ENCODE data around the gene RCOR1.
A peak's percentile ranks its signal among the peaks of the same experiment; 100 is the strongest.
"Not testable (repeated sequence)": the region's sequence is repeated elsewhere in the genome, so short reads cannot be mapped to it uniquely, and the experiment has no call there.

The RCOR1 gene

GRCh38 chr14:102591944-102592762, at the start of gene RCOR1:
RCOR1 (plus strand) TSS chr14:102592649; CDS start chr14:102592887, 238 bp downstream.
- peak; percentile 98 for DNase-seq (ENCODE audit: low spot score)

GRCh38 chr14:102544046-102544746, 48.3 kb upstream of the RCOR1 start:
- DNase-seq (ENCODE audit: low spot score) = no peak

GRCh38 chr14:102544747-102545460, 47.5 kb upstream of the RCOR1 start:
- no peak for DNase-seq (ENCODE audit: low spot score)

GRCh38 chr14:102545461-102546265, 46.8 kb upstream of the RCOR1 start:
- no peak for DNase-seq (ENCODE audit: low spot score)

GRCh38 chr14:102548616-102549240, 43.7 kb upstream of the RCOR1 start:
- DNase-seq (ENCODE audit: low spot score) = no peak

GRCh38 chr14:102550927-102551401, 41.5 kb upstream of the RCOR1 start:
- not testable (repeated sequence) for DNase-seq (ENCODE audit: low spot score)

- no peak for DNase-seq (ENCODE audit: low spot score)
Observed at GRCh38 chr14:102551995-102552705, 40.3 kb upstream of the RCOR1 start.

- DNase-seq (ENCODE audit: low spot score) = no peak
Observed at GRCh38 chr14:102554821-102555819, 37.3 kb upstream of the RCOR1 start.

- DNase-seq (ENCODE audit: low spot score) = no peak
Observed at GRCh38 chr14:102556098-102556677, 36.3 kb upstream of the RCOR1 start.

- DNase-seq (ENCODE audit: low spot score) = no peak
Observed at GRCh38 chr14:102557434-102558226, 34.8 kb upstream of the RCOR1 start.

GRCh38 chr14:102558556-102558955, 33.9 kb upstream of the RCOR1 start:
- no peak for DNase-seq (ENCODE audit: low spot score)

- no peak for DNase-seq (ENCODE audit: low spot score)
Observed at GRCh38 chr14:102560458-102561261, 31.8 kb upstream of the RCOR1 start.

- peak; percentile 29 for DNase-seq (ENCODE audit: low spot score)
Observed at GRCh38 chr14:102565331-102565887, 27.0 kb upstream of the RCOR1 start.

GRCh38 chr14:102565959-102566358, 26.5 kb upstream of the RCOR1 start:
- no peak for DNase-seq (ENCODE audit: low spot score)

- no peak for DNase-seq (ENCODE audit: low spot score)
Observed at GRCh38 chr14:102568115-102568614, 24.3 kb upstream of the RCOR1 start.

- no peak for DNase-seq (ENCODE audit: low spot score)
Observed at GRCh38 chr14:102570334-102570995, 22.0 kb upstream of the RCOR1 start.

All from globus pallidus (tissue), 1 donor.